GM21381 (cell line): ENCODE data around the gene PYGO2.
"Not testable (repeated sequence)": the region's sequence is repeated elsewhere in the genome, so short reads cannot be mapped to it uniquely, and the experiment has no call there.

Source experiments
- ATAC-seq: cut with Tn5 transposase; IDR thresholded peaks from one replicate; pipeline ENCODE4 v1.9.1; 2021; ENCODE audit warnings: mild to moderate bottlenecking, moderate library complexity; ENCODE audit not compliant: unreplicated experiment

Gene PYGO2

DNA sequence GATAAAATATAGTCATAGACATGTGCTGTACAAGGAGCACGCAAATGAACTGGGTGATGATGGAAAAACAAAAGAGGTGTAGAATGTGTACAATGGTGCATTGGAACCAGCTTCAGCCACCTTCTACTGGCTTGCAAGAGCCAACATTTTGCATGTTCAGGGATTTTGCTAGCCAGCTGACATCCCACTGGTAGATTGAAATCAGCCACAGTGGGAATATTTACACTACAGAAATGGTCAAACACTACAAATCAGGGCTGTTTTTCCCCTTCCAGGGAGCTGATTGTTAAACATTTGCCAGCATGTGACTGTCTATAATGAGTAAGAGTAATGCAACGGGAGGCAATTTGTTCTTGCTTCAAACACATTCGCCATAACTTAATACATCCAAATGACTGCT lies 48.3 kb downstream of the PYGO2 start:
- no peak for ATAC-seq

DNA sequence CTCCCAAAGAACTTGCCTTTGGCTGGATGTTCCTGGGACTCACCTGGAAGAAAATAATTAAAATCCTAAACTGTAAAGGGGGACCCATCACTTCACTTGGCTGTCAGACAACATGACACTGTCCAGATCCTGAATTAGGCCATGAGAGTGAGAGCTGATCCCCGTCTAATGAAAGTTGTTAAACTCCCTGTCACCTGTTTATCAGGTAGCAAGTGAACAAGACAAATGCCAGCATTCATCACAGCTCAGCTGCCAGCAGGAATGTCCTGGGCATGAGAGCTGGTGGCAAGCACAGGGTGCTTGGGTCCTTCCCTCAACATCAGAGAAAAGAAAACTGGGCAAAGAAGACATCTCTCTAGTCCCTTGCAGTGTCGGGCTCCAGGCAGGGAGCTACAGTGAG lies 48.8 kb downstream of the PYGO2 start:
- ATAC-seq: no peak

DNA sequence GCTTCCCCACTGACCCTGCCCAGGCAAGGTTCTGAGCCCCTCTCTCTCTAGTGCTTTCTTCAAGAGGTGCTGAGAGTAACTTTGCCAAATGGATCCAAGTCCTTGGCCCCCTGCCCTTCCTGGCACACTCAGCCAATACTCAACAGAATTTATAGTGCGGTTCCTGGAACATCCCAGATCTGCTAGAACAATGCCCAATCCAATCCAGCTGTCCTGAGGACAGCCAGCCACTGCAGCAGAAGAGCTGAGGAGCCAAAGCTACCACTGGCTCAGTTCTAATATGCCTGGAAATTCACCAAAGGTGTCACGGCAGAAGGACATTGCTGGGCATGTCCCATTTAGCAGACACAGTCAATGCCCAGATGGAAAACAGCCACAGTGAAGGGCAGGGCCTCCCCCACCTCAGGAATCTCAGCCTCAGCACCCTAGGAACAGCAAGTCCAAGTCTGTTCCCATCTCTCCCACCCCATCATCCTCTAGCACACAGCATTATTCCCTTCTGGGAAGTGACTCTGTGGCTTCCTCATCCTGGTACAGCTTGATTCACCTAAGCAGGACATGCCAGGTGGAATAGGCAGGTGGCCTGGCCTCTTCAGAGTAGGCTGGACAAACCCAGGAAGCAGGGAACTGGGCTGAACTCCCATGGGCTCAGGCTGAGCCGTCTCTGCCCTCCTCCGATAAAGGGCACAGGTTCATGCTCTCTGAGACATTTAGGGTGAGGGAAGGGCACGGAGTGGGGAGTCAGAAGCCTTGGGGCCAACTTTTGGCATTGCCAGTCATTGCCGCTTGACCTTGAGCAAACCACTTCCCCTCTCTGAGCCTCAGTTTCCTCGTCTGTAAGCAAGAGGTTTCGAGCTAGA lies 49.7 kb downstream of the PYGO2 start:
- ATAC-seq: no peak

DNA sequence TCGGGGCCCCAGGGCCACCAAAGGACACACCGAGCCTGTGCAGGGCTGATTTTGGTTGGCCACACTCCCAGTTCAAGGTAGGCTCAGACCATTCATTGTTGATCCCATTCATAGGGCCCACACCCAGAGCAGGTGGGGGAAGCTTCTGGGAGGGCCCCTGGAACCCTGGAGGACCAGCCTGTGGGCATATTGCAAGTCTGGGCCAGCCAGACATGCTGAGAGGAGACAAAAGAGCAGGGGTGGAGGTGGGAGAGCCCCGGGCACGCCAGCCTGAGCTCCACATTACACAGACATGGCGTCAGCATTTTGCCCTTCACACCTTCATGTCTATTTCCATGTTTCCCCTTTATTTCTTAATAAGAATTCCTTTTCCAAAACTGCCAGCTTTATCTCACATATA lies 50.7 kb downstream of the PYGO2 start:
- no peak for ATAC-seq

DNA sequence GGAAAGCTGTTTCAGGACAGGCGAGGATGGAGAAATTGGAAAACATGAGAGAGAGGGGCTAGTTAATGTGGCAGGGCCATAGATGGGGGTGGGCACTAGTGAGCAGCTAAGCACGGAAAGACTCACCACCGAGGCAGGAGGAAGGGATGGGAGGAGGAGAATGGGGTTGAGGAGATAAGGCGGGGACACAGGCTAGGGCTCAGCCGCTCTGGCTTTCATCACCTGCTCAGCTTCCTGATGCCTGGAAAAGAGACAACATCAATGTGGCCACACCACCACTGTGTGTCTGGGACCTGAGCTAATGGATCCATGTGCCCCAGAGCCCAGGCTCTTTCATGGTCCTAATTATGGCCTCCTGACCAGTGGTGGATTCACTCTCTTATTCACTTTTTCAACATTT lies 52.6 kb downstream of the PYGO2 start:
- ATAC-seq: no peak

DNA sequence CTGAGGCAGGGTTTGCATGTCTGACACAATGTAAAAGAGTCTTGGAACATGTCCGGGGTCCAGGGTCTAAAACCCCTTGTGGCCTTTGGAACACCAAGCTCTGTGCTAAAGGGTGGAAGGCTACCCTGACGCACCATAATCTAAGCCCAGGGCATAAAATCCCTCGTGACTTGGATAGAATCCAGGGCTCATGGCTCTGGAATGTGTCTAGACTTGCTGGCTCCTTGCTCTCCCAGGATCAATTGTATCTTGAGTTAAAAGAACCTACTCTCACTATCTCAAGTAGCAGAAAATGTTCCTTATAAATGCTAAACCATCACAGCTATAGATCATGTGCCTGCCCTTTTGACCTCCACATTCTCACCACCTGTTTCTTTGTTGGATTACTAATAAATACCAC lies 53.5 kb downstream of the PYGO2 start:
- ATAC-seq: not testable (repeated sequence)
